CMK (cell line): ENCODE results near the gene DCLK1.

ENCODE experiments used
- DNase-seq: peaks from one replicate; pipeline ENCODE4 v3.0.0-alpha.2; 2010; ENCODE audit warnings: low read depth

The DCLK1 gene

GRCh38 chr13:35941374-35941773, 189.8 kb downstream of the DCLK1 start:
- no peak for DNase-seq

GRCh38 chr13:35940734-35941133, 190.4 kb downstream of the DCLK1 start:
- no peak for DNase-seq

- no peak for DNase-seq
Measured at GRCh38 chr13:35936246-35936978, 194.8 kb downstream of the DCLK1 start.

- no peak for DNase-seq
Measured at GRCh38 chr13:35930665-35931631, 200.2 kb downstream of the DCLK1 start.

GRCh38 chr13:35927567-35928021, 203.6 kb downstream of the DCLK1 start:
- no peak for DNase-seq

GRCh38 chr13:35926859-35927530, 204.2 kb downstream of the DCLK1 start:
- DNase-seq, result no peak

- no peak for DNase-seq
Measured at GRCh38 chr13:35925669-35926068, 205.5 kb downstream of the DCLK1 start.

GRCh38 chr13:35923347-35923746, 207.8 kb downstream of the DCLK1 start:
- DNase-seq, result no peak

- DNase-seq, result no peak
Measured at GRCh38 chr13:35920816-35921215, 210.4 kb downstream of the DCLK1 start.

- DNase-seq, result no peak
Measured at GRCh38 chr13:35917942-35918645, 213.1 kb downstream of the DCLK1 start.

GRCh38 chr13:35917252-35917941, 213.8 kb downstream of the DCLK1 start:
- no peak for DNase-seq

- DNase-seq, result no peak
Measured at GRCh38 chr13:35916146-35916545, 215.0 kb downstream of the DCLK1 start.

GRCh38 chr13:35914662-35915061, 216.5 kb downstream of the DCLK1 start:
- DNase-seq, result no peak

GRCh38 chr13:35912841-35913240, 218.3 kb downstream of the DCLK1 start:
- no peak for DNase-seq

- no peak for DNase-seq
Measured at GRCh38 chr13:35909837-35910540, 221.2 kb downstream of the DCLK1 start.

GRCh38 chr13:35909091-35909490, 222.1 kb downstream of the DCLK1 start:
- no peak for DNase-seq

GRCh38 chr13:35908226-35908625, 223.0 kb downstream of the DCLK1 start:
- DNase-seq, result no peak

GRCh38 chr13:35906636-35907035, 224.5 kb downstream of the DCLK1 start:
- DNase-seq, result no peak

GRCh38 chr13:35903075-35903474, 228.1 kb downstream of the DCLK1 start:
- DNase-seq, result no peak

- no peak for DNase-seq
Measured at GRCh38 chr13:35898041-35898440, 233.1 kb downstream of the DCLK1 start.

GRCh38 chr13:35894636-35895035, 236.5 kb downstream of the DCLK1 start:
- no peak for DNase-seq
